ENCODE results near the gene ITPRID2. TPM values are rescaled to one million over a fixed set of nuclear protein-coding genes. Genes with fewer than 3 reads are reported as not detected.

The ITPRID2 gene
- polyA plus RNA-seq, 3 donors: 17.9 to 50.2 (median 23.0) TPM

GRCh38 chr2:181886192-181886591 lies 5.3 kb upstream of the ITPRID2 start:
- TF ChIP-seq CTCF (IDR thresholded peaks at IDR 0.05): no peak
- DNase-seq: no peak
- Mint-ChIP-seq H3K27me3 (ENCODE audit: low read depth in 3 of 3) (peaks cover 0 to 2% (median 0%) of the 10 kb centered on the region in 3 donors), H3K9me3 (no peaks in the 10 kb centered on the region), H3K27ac (no peak overlapping the region), H3K4me3 (no peak overlapping the region), H3K36me3 (peaks cover 0 to 3% of the 10 kb centered on the region in 2 donors), H3K4me1 (peaks cover 4% of the 10 kb centered on the region)
- Histone ChIP-seq H3K9ac (ENCODE audit: insufficient read depth, low read length, poor library complexity, severe bottlenecking) (no peak overlapping the region), H3K9me3 (replicated peaks in 1 of 2; ENCODE audit: control insufficient read depth in 1 of 2, insufficient read depth in 1 of 2, low read length in 2 of 2) (no peaks in the 10 kb centered on the region), H3K4me1 (ENCODE audit: control insufficient read depth in 1 of 2, insufficient read depth in 2 of 2, low read length in 2 of 2) (peaks cover 4% of the 10 kb centered on the region in 2 donors), H4K20me1 (ENCODE audit: insufficient read depth, low read length) (no peaks in the 10 kb centered on the region), H3K4me2 (replicated peaks; ENCODE audit: extremely low read depth, low read length, poor library complexity, severe bottlenecking) (no peak overlapping the region), H3K79me2 (ENCODE audit: insufficient read depth, low read length) (no peaks in the 10 kb centered on the region), H2AFZ (ENCODE audit: insufficient read depth, low read depth, low read length, poor library complexity, severe bottlenecking) (no peak overlapping the region), H3K36me3 (replicated peaks in 1 of 2; ENCODE audit: control insufficient read depth in 1 of 2, insufficient read depth in 2 of 2, low read length in 2 of 2) (no peaks in the 10 kb centered on the region), H3K27ac (ENCODE audit: low read depth in 1 of 2, low read length in 2 of 2) (no peak overlapping the region), H3K27me3 (ENCODE audit: control insufficient read depth in 2 of 2, insufficient read depth in 2 of 2, low read length in 2 of 2) (no peaks in the 10 kb centered on the region), H3K4me3 (replicated peaks in 1 of 3; ENCODE audit: low read depth in 2 of 3, low read length in 3 of 3) (no peak overlapping the region)
- no CpG with 5 or more reads among the region's 4 CpGs for WGBS (ENCODE audit: insufficient coverage)
- intact Hi-C loops (cut with micrococcal nuclease): no loop called here

GRCh38 chr2:181887045-181887444 lies 4.5 kb upstream of the ITPRID2 start:
- no peak for TF ChIP-seq CTCF (IDR thresholded peaks at IDR 0.05)
- intact Hi-C loops (cut with micrococcal nuclease): no loop called here
- DNase-seq: no peak
- peaks cover 6% of the 10 kb centered on the region for H3K4me1 Mint-ChIP-seq
- Histone ChIP-seq H3K9me3 (replicated peaks in 1 of 2; ENCODE audit: control insufficient read depth in 1 of 2, insufficient read depth in 1 of 2, low read length in 2 of 2) (no peaks in the 10 kb centered on the region), H3K4me3 (replicated peaks in 1 of 3; ENCODE audit: low read depth in 2 of 3, low read length in 3 of 3) (no peak overlapping the region), H3K27me3 (ENCODE audit: control insufficient read depth in 2 of 2, insufficient read depth in 2 of 2, low read length in 2 of 2) (no peaks in the 10 kb centered on the region), H2AFZ (ENCODE audit: insufficient read depth, low read depth, low read length, poor library complexity, severe bottlenecking) (no peak overlapping the region), H3K27ac (ENCODE audit: low read depth in 1 of 2, low read length in 2 of 2) (no peak overlapping the region), H4K20me1 (ENCODE audit: insufficient read depth, low read length) (no peaks in the 10 kb centered on the region), H3K4me2 (replicated peaks; ENCODE audit: extremely low read depth, low read length, poor library complexity, severe bottlenecking) (no peak overlapping the region), H3K9ac (ENCODE audit: insufficient read depth, low read length, poor library complexity, severe bottlenecking) (no peak overlapping the region), H3K36me3 (replicated peaks in 1 of 2; ENCODE audit: control insufficient read depth in 1 of 2, insufficient read depth in 2 of 2, low read length in 2 of 2) (no peaks in the 10 kb centered on the region), H3K4me1 (ENCODE audit: control insufficient read depth in 1 of 2, insufficient read depth in 2 of 2, low read length in 2 of 2) (peaks cover 5 to 6% of the 10 kb centered on the region in 2 donors), H3K79me2 (ENCODE audit: insufficient read depth, low read length) (no peaks in the 10 kb centered on the region)
- peaks cover 0 to 2% (median 0%) of the 10 kb centered on the region in 3 donors for H3K27me3 Mint-ChIP-seq (ENCODE audit: low read depth in 3 of 3)
- WGBS (ENCODE audit: insufficient coverage): no CpG with 5 or more reads among the region's 2 CpGs
- peaks cover 0 to 3% of the 10 kb centered on the region in 2 donors for H3K36me3 Mint-ChIP-seq
- H3K4me3 Mint-ChIP-seq: no peak overlapping the region
- H3K27ac Mint-ChIP-seq: no peak overlapping the region
- no peaks in the 10 kb centered on the region for H3K9me3 Mint-ChIP-seq
